SU-DHL-6 (cell line): ENCODE data around the gene CERS6.

Experiments used
- EZH2phosphoT487 ChIP-seq: fragments of 200-600 bp; sonication (generic), shearing (Covaris generic); conservative IDR thresholded peaks from 2 replicates; pipeline ENCODE4 v1.6.1; 2018; ENCODE audit warnings: mild to moderate bottlenecking, antibody characterized with exemption, low read length, moderate library complexity, mixed read lengths
- TF ChIP-seq, protein P1 (sequence below): fragments of 200-600 bp; sonication (generic); IDR thresholded peaks from one replicate; pipeline ENCODE4 v1.5.1; 2017; ENCODE audit warnings: antibody characterized with exemption, mild to moderate bottlenecking, low read length, moderate library complexity; ENCODE audit not compliant: insufficient read depth, poor library complexity, severe bottlenecking

- TF ChIP-seq EZH2phosphoT487, result no peak
- TF ChIP-seq, protein P1, sequence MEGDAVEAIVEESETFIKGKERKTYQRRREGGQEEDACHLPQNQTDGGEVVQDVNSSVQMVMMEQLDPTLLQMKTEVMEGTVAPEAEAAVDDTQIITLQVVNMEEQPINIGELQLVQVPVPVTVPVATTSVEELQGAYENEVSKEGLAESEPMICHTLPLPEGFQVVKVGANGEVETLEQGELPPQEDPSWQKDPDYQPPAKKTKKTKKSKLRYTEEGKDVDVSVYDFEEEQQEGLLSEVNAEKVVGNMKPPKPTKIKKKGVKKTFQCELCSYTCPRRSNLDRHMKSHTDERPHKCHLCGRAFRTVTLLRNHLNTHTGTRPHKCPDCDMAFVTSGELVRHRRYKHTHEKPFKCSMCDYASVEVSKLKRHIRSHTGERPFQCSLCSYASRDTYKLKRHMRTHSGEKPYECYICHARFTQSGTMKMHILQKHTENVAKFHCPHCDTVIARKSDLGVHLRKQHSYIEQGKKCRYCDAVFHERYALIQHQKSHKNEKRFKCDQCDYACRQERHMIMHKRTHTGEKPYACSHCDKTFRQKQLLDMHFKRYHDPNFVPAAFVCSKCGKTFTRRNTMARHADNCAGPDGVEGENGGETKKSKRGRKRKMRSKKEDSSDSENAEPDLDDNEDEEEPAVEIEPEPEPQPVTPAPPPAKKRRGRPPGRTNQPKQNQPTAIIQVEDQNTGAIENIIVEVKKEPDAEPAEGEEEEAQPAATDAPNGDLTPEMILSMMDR, result no peak
Measured at GRCh38 chr2:168584911-168585310, 128.8 kb downstream of the CERS6 start.
